ENCODE data around the gene ABCC8.

DNA sequence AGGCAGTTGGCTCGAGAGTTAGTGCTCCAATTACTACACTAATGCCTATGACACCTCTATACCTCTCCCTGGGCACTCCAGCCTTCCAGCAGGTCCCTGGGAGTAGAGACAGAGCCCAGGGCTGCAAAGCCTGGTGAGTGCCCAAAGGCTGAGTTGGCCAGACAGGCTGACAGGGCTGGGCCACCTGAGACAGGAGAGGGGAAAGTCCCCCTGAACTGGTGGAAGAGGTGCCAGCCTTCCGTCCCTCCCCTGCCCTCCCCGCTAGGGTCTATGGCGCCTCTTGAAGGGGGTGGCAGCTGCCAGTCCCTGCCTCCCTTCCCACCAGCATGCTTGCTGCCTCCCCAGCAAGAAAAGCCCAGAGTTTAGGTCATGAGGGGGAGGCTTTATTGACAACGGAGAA lies 91.2 kb downstream of the ABCC8 start:
- TF ChIP-seq CREB1 (CRISPR knock-in tag; IDR thresholded peaks at IDR 0.05) (no peak), TCF7 (CRISPR knock-in tag; IDR thresholded peaks at IDR 0.05; ENCODE audit: low read depth) (no peak), TP53 (CRISPR knock-in tag; IDR thresholded peaks at IDR 0.05) (no peak), NR1H2 (CRISPR knock-in tag; IDR thresholded peaks at IDR 0.05) (no peak), NFYB (CRISPR knock-in tag; conservative IDR thresholded peaks at IDR 0.05; ENCODE audit: low read depth) (no peak), ZNF317 (CRISPR knock-in tag; IDR thresholded peaks at IDR 0.05; ENCODE audit: borderline replicate concordance, low read depth) (no peak), FOXK1 (CRISPR knock-in tag; IDR thresholded peaks at IDR 0.05) (no peak), CBFB (CRISPR knock-in tag; IDR thresholded peaks at IDR 0.05; ENCODE audit: low read depth) (no peak)
- TF ChIP-seq, protein P1, sequence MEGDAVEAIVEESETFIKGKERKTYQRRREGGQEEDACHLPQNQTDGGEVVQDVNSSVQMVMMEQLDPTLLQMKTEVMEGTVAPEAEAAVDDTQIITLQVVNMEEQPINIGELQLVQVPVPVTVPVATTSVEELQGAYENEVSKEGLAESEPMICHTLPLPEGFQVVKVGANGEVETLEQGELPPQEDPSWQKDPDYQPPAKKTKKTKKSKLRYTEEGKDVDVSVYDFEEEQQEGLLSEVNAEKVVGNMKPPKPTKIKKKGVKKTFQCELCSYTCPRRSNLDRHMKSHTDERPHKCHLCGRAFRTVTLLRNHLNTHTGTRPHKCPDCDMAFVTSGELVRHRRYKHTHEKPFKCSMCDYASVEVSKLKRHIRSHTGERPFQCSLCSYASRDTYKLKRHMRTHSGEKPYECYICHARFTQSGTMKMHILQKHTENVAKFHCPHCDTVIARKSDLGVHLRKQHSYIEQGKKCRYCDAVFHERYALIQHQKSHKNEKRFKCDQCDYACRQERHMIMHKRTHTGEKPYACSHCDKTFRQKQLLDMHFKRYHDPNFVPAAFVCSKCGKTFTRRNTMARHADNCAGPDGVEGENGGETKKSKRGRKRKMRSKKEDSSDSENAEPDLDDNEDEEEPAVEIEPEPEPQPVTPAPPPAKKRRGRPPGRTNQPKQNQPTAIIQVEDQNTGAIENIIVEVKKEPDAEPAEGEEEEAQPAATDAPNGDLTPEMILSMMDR (IDR thresholded peaks at IDR 0.05), result no peak
- TF ChIP-seq, protein P2, sequence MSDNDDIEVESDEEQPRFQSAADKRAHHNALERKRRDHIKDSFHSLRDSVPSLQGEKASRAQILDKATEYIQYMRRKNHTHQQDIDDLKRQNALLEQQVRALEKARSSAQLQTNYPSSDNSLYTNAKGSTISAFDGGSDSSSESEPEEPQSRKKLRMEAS (CRISPR knock-in tag; IDR thresholded peaks at IDR 0.05), result no peak
- TF ChIP-seq, protein P3, sequence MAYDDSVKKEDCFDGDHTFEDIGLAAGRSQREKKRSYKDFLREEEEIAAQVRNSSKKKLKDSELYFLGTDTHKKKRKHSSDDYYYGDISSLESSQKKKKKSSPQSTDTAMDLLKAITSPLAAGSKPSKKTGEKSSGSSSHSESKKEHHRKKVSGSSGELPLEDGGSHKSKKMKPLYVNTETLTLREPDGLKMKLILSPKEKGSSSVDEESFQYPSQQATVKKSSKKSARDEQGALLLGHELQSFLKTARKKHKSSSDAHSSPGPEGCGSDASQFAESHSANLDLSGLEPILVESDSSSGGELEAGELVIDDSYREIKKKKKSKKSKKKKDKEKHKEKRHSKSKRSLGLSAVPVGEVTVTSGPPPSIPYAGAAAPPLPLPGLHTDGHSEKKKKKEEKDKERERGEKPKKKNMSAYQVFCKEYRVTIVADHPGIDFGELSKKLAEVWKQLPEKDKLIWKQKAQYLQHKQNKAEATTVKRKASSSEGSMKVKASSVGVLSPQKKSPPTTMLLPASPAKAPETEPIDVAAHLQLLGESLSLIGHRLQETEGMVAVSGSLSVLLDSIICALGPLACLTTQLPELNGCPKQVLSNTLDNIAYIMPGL (CRISPR knock-in tag; IDR thresholded peaks at IDR 0.05), result no peak
- TF ChIP-seq, protein P4, sequence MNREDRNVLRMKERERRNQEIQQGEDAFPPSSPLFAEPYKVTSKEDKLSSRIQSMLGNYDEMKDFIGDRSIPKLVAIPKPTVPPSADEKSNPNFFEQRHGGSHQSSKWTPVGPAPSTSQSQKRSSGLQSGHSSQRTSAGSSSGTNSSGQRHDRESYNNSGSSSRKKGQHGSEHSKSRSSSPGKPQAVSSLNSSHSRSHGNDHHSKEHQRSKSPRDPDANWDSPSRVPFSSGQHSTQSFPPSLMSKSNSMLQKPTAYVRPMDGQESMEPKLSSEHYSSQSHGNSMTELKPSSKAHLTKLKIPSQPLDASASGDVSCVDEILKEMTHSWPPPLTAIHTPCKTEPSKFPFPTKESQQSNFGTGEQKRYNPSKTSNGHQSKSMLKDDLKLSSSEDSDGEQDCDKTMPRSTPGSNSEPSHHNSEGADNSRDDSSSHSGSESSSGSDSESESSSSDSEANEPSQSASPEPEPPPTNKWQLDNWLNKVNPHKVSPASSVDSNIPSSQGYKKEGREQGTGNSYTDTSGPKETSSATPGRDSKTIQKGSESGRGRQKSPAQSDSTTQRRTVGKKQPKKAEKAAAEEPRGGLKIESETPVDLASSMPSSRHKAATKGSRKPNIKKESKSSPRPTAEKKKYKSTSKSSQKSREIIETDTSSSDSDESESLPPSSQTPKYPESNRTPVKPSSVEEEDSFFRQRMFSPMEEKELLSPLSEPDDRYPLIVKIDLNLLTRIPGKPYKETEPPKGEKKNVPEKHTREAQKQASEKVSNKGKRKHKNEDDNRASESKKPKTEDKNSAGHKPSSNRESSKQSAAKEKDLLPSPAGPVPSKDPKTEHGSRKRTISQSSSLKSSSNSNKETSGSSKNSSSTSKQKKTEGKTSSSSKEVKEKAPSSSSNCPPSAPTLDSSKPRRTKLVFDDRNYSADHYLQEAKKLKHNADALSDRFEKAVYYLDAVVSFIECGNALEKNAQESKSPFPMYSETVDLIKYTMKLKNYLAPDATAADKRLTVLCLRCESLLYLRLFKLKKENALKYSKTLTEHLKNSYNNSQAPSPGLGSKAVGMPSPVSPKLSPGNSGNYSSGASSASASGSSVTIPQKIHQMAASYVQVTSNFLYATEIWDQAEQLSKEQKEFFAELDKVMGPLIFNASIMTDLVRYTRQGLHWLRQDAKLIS (CRISPR knock-in tag; IDR thresholded peaks at IDR 0.05; ENCODE audit: borderline replicate concordance), result no peak
- TF ChIP-seq, protein P5, sequence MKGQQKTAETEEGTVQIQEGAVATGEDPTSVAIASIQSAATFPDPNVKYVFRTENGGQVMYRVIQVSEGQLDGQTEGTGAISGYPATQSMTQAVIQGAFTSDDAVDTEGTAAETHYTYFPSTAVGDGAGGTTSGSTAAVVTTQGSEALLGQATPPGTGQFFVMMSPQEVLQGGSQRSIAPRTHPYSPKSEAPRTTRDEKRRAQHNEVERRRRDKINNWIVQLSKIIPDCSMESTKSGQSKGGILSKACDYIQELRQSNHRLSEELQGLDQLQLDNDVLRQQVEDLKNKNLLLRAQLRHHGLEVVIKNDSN (CRISPR knock-in tag; IDR thresholded peaks at IDR 0.05), result no peak
- TF ChIP-seq, protein P6, sequence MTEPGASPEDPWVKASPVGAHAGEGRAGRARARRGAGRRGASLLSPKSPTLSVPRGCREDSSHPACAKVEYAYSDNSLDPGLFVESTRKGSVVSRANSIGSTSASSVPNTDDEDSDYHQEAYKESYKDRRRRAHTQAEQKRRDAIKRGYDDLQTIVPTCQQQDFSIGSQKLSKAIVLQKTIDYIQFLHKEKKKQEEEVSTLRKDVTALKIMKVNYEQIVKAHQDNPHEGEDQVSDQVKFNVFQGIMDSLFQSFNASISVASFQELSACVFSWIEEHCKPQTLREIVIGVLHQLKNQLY (CRISPR knock-in tag; IDR thresholded peaks at IDR 0.05), result no peak

Measured in WTC11 (cell line).